Stimulated activated CD4-positive, alpha-beta T cell treated with anti-CD3 and anti-CD28 coated beads, Interleukin-12 subunit alpha, Interleukin-12 subunit beta, amount 100 ng/mL, for 48 hours (primary cell): ENCODE results near the gene TUBA1A.
"Not testable (repeated sequence)": the region's sequence is repeated elsewhere in the genome, so short reads cannot be mapped to it uniquely, and the experiment has no call there.

ENCODE experiments used
- DNase-seq, 3 donors: peaks; one replicate each; pipeline ENCODE4 v3.0.0-alpha.2; 2020; ENCODE audit warnings: low read depth in 2 of 3, low spot score in 1 of 3

Gene TUBA1A

GRCh38 chr12:49160399-49160798, 28.5 kb downstream of the TUBA1A start:
- no peak for DNase-seq

DNA sequence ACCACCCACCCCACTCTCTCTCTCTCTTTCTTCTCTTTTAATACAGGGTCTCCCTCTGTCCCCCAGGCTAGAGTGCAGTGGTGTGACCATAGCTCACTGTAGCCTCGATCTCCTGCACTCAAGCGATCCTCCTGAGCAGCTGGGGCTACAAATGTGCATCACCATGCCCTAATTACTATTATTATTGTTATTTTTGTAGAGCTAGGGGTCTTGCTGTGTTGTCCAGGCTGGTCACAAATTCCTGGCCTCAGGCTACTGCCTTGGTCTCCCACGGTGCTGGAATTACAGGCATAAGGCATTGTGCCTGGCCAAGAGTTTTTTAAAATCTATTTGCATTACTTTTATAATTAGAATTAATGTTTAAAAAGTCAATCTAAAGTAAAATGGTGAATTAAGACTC, 34.7 kb downstream of the TUBA1A start:
- no peak for DNase-seq

- DNase-seq, result no peak
Observed at GRCh38 chr12:49147384-49147783, 41.5 kb downstream of the TUBA1A start.

DNA sequence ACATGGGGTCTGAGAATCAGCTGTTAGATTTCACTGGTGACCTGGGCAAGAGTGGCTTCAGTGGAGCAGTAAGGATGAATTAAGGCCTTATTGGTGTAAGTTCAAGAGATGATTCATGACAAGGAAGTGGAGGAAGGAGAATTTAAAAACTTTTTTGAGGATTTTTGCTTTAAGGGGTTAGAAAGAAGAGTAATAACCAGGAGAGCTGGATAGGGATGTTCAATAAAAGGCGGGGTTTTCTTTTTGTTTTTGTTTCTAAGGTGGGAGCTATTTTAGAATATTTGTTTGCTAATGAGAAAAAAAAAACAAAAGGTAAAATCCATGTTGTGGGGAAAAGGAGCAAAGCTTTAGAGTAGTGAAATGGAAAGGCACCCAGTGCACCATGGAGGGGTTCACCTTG, 42.5 kb downstream of the TUBA1A start:
- DNase-seq, result no peak

DNA sequence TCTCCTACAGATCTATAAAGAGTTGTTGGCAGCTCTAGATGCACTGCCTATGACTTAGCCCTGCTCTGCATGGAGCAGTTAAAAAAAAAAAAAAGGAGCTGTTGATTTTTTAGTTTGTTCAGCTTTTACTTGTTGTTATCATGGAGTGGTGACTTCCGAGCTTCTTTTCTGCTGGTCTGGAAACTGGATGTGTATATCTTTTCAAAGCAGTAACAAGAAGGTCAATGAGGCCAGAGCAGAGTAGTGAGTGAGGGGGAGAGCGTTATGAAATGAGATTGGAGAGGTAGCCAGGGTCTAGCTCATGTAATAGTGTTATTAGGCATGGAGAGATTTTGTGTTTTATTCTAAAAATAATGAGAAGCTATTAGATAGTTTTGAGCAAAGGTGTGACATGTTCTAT, 44.5 kb downstream of the TUBA1A start:
- DNase-seq, result no peak

DNA sequence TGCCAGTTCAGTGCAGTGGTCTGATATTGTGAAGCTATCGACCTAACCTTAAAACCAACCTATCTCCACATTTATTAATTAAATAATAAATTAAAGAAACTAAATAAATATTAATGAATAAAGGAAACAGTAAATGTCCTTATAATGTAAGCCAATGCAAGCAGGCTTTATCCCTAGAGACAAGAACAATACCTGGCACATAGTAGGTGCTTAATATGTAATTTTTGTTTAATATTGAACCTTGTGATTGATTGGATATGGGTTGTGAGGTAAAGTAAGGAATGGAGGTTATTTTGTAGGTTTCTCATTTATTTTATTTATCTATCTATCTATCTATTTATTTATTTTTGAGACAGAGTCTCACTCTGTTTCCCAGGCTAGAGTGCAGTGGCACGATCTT, 49.9 kb downstream of the TUBA1A start:
- DNase-seq, result no peak

GRCh38 chr12:49138587-49138986, 50.3 kb downstream of the TUBA1A start:
- no peak for DNase-seq

DNA sequence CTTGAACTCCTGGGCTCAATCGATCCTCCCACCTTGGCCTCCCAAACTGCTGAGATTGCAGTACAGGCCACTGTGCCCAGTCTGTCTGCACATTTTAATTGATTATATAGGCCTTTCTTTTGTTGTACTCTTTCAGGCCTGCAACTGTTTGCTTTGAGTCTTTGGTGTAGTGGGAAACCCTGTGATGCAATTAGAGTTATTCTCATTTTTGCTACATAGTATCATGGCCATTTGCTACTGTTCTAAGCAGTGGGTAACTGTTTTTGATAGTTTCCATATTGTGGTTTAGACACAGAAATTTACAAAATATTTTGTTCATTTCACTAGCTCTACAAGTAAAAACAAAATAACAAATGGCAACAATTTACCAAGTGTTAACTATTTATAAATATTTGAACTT, 51.4 kb downstream of the TUBA1A start:
- DNase-seq, result no peak

GRCh38 chr12:49136997-49137396, 51.9 kb downstream of the TUBA1A start:
- not testable (repeated sequence) for DNase-seq
